ENCODE data around the gene VWA2. TPM values are rescaled to one million over a fixed set of nuclear protein-coding genes. Genes with fewer than 3 reads are reported as not detected.
"Not testable (repeated sequence)": the region's sequence is repeated elsewhere in the genome, so short reads cannot be mapped to it uniquely, and the experiment has no call there.

VWA2 gene
- total and polyA plus RNA-seq, 2 donors (not counting 1 experiment from before 2014, with no cell fraction given), result not detected

DNA sequence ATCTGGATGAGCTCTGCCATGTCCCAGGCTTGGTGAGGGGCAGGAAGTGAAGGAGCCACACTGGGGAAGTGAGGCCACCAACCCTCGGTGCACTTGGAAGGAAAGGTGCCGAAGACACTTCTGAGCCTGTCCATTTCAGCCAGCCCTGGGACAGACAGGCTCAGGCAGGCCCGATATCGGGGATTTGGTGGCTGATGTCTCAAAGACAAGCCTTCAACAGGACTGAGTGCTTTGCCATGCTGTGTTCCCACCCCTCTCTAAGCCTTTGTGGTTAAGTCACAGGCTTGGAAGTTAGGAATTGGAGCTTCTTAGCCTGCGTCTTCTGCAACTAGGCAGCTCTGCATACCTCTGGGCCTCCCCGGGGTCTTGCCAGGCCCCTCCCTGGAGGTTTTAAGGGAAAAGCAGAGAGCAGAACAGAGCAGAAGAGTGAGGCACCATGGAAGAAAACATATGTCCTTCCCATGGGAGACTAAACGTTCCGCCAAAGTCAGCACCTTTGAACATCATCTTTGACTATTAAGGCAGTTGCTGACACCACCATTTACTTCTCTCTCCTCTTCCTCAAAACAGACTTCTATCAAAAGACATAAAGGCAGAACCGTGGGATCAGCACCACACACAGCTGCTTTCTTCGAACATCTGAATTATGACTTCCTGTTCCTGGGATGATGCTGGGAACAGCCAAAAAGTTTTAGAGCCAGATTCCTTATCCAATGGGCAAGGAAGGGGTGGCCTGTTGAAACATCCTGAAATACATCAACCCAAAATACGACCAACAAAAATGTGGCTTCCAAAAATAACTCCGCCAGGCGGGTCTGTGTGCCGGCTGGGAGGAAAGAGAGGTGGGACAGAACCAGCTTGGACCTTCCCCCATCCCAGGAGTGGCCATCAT is 93.5 kb downstream of the VWA2 start:
- CTCF ChIA-PET, result no interaction called here

DNA sequence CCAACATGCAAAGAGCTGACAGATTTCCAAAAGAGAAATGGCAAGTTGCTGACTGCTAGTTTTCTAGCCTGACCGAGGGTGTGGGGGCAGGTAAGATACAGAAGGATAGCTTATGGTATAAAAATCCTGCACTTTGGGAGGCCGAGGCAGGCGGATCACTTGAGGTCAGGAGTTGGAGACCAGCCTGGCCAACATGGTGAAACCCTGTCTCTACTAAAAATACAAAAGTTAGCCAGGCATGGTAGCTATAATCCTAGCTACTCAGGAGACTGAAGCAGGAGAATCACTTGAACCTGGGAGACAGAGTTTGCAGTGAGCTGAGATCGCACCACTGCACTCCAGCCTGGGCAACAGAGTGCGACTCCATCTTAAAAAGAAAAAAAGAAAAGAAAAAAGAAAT is 94.4 kb downstream of the VWA2 start:
- CTCF ChIA-PET, result not testable (repeated sequence)
- WGBS (ENCODE audit: insufficient coverage), result no CpG with 5 or more reads among the region's 5 CpGs

More for the DNA sequence above, 93.5 kb downstream of the VWA2 start:
- intact Hi-C loops (cut with micrococcal nuclease), result no loop called here
- Histone ChIP-seq H2AFZ (ENCODE audit: insufficient read depth, low read depth, low read length, poor library complexity, severe bottlenecking) (no peak overlapping the region), H3K9me3 (ENCODE audit: control extremely low read depth in 1 of 3, control insufficient read depth in 2 of 3, insufficient read depth in 1 of 3, low read length in 2 of 3) (no peaks in the 10 kb centered on the region), H3K79me2 (ENCODE audit: control insufficient read depth, insufficient read depth, low read length) (no peaks in the 10 kb centered on the region), H3K4me2 (replicated peaks; ENCODE audit: low read depth, low read length, poor library complexity, severe bottlenecking) (no peak overlapping the region), H3K4me1 (ENCODE audit: control insufficient read depth in 2 of 2, insufficient read depth in 2 of 2, low read length in 2 of 2) (no peaks in the 10 kb centered on the region), H4K20me1 (ENCODE audit: control insufficient read depth, insufficient read depth, low read length, poor library complexity, severe bottlenecking) (no peaks in the 10 kb centered on the region), H3K27ac (ENCODE audit: low read length in 2 of 2) (no peak overlapping the region), H3K36me3 (replicated peaks in 1 of 2; ENCODE audit: control extremely low read depth in 1 of 2, control insufficient read depth in 1 of 2, extremely low read depth in 1 of 2, insufficient read depth in 2 of 2, low read length in 1 of 2) (no peaks in the 10 kb centered on the region), H3K4me3 (ENCODE audit: control extremely low read depth in 1 of 5, extremely low read depth in 1 of 5, insufficient read depth in 1 of 5, low read depth in 2 of 5, low read length in 4 of 5) (no peak overlapping the region), H3K9ac (ENCODE audit: low read length) (no peak overlapping the region), H3K27me3 (replicated peaks in 1 of 4; ENCODE audit: control extremely low read depth in 1 of 4, control insufficient read depth in 3 of 4, insufficient read depth in 4 of 4, low read length in 3 of 4) (no peaks in the 10 kb centered on the region)
- Mint-ChIP-seq H3K4me3 (no peak overlapping the region), H3K27me3 (peaks cover 3% of the 10 kb centered on the region), H3K27ac (no peak overlapping the region), H3K4me1 (no peaks in the 10 kb centered on the region), H3K9me3 (ENCODE audit: insufficient read depth) (no peaks in the 10 kb centered on the region)
- ATAC-seq (ENCODE audit: low read depth), result no peak
- TF ChIP-seq, protein P1, sequence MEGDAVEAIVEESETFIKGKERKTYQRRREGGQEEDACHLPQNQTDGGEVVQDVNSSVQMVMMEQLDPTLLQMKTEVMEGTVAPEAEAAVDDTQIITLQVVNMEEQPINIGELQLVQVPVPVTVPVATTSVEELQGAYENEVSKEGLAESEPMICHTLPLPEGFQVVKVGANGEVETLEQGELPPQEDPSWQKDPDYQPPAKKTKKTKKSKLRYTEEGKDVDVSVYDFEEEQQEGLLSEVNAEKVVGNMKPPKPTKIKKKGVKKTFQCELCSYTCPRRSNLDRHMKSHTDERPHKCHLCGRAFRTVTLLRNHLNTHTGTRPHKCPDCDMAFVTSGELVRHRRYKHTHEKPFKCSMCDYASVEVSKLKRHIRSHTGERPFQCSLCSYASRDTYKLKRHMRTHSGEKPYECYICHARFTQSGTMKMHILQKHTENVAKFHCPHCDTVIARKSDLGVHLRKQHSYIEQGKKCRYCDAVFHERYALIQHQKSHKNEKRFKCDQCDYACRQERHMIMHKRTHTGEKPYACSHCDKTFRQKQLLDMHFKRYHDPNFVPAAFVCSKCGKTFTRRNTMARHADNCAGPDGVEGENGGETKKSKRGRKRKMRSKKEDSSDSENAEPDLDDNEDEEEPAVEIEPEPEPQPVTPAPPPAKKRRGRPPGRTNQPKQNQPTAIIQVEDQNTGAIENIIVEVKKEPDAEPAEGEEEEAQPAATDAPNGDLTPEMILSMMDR (IDR thresholded peaks at IDR 0.05), result no peak
- no peak for TF ChIP-seq EZH2 (IDR thresholded peaks at IDR 0.05; ENCODE audit: borderline replicate concordance, insufficient read depth, low read depth, low read length, poor library complexity, severe bottlenecking)
- WGBS (ENCODE audit: insufficient coverage), result 60% methylated on average over 11 of the region's 14 CpGs
- POLR2A ChIA-PET, result no interaction called here
- DNase-seq, result no peak

More for the DNA sequence above, 94.4 kb downstream of the VWA2 start:
- H3K36me3 ChIP-seq (replicated peaks in 1 of 2; ENCODE audit: control extremely low read depth in 1 of 2, control insufficient read depth in 1 of 2, extremely low read depth in 1 of 2, insufficient read depth in 2 of 2, low read length in 1 of 2); H3K27ac ChIP-seq (ENCODE audit: low read length in 2 of 2); DNase-seq; H3K4me3 ChIP-seq (ENCODE audit: control extremely low read depth in 1 of 5, extremely low read depth in 1 of 5, insufficient read depth in 1 of 5, low read depth in 2 of 5, low read length in 4 of 5); H3K27me3 ChIP-seq (replicated peaks in 1 of 4; ENCODE audit: control extremely low read depth in 1 of 4, control insufficient read depth in 3 of 4, insufficient read depth in 4 of 4, low read length in 3 of 4); H3K9me3 ChIP-seq (ENCODE audit: control extremely low read depth in 1 of 3, control insufficient read depth in 2 of 3, insufficient read depth in 1 of 3, low read length in 2 of 3); H4K20me1 ChIP-seq (ENCODE audit: control insufficient read depth, insufficient read depth, low read length, poor library complexity, severe bottlenecking); H3K9me3 Mint-ChIP-seq (ENCODE audit: insufficient read depth); H3K4me1 Mint-ChIP-seq; ATAC-seq (ENCODE audit: low read depth); H3K27ac Mint-ChIP-seq; H3K4me2 ChIP-seq (replicated peaks; ENCODE audit: low read depth, low read length, poor library complexity, severe bottlenecking); H3K27me3 Mint-ChIP-seq; intact Hi-C loops (cut with micrococcal nuclease); H3K9ac ChIP-seq (ENCODE audit: low read length); H3K4me1 ChIP-seq (ENCODE audit: control insufficient read depth in 2 of 2, insufficient read depth in 2 of 2, low read length in 2 of 2); H2AFZ ChIP-seq (ENCODE audit: insufficient read depth, low read depth, low read length, poor library complexity, severe bottlenecking); H3K79me2 ChIP-seq (ENCODE audit: control insufficient read depth, insufficient read depth, low read length); POLR2A ChIA-PET; H3K4me3 Mint-ChIP-seq: not testable (repeated sequence)

Data from B cell (primary cell).